ENCODE data around the gene SCGB1A1.

DNA sequence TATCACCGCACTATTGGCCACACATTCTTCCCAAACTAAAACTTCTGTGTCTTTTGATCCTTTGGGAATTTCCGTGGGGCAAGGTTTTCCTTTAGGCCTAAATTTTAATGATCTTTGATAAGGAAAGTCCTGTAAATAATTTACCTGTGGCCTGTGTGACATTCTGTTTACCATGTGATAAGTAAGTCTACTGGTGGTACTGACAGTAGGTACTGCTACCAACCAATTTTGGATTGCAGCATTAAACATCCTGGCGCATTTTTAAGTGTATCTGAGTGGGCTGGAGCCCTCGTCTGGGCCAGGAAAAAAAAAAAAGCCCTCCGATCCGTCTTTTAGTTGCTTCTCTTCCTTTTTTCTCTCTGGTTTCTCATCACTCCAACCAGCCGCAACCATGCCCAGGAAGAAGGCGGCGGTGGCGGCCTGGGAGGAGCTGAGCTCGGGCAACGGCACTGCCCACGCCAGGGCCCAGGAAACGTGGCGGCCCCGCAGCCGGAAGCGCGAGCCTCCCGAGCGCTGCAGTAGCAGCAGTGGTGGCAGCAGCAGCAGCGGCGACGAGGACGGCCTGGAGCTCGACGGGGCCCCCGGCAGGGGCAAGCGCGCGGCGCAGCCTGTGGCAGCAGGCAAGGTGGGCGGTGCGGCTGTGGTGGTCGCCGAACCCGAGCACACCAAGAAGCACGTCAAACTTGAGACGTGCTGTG lies 47.9 kb upstream of the SCGB1A1 start:
- TF ChIP-seq CTCF (IDR thresholded peaks at IDR 0.05; ENCODE audit: low read length) = no peak
- TF ChIP-seq EZH2 (IDR thresholded peaks at IDR 0.05; ENCODE audit: borderline replicate concordance, low read length) = no peak
